ENCODE data around the gene RAB44. TPM values are rescaled to one million over a fixed set of nuclear protein-coding genes. Genes with fewer than 3 reads are reported as not detected.

RAB44 gene
- total RNA-seq, 2 donors from 2014 or later, result 0.08 to 0.30 TPM

GRCh38 chr6:36717231-36717825, 19.7 kb downstream of the RAB44 start:
- no peak overlapping the region for H3K9ac ChIP-seq (ENCODE audit: low read depth in 2 of 2, low read length in 2 of 2)
- H3K4me1 ChIP-seq, result no peaks in the 10 kb centered on the region
- intact Hi-C loops (cut with DNase I), result no loop called here
- no peaks in the 10 kb centered on the region for H3K9me3 ChIP-seq
- no peak overlapping the region for H3K4me3 ChIP-seq
- H3K27me3 ChIP-seq, result no peaks in the 10 kb centered on the region
- no peak for TF ChIP-seq CTCF (IDR thresholded peaks at IDR 0.05)
- no peak for DNase-seq
- no peaks in the 10 kb centered on the region for H3K36me3 ChIP-seq
- H3K27ac ChIP-seq, result no peak overlapping the region

- no peak overlapping the region for H3K27ac ChIP-seq
- no peak for TF ChIP-seq CTCF (IDR thresholded peaks at IDR 0.05)
- H3K27me3 ChIP-seq, result no peaks in the 10 kb centered on the region
- H3K9ac ChIP-seq (ENCODE audit: low read depth in 2 of 2, low read length in 2 of 2), result no peak overlapping the region
- DNase-seq, result no peak
- H3K9me3 ChIP-seq, result no peaks in the 10 kb centered on the region
- no peaks in the 10 kb centered on the region for H3K36me3 ChIP-seq
- H3K4me3 ChIP-seq, result no peak overlapping the region
- no peaks in the 10 kb centered on the region for H3K4me1 ChIP-seq
- intact Hi-C loops (cut with DNase I), result no loop called here
These were observed 20.4 kb downstream of the RAB44 start for GRCh38 chr6:36717871-36718540.

- Histone ChIP-seq H3K27ac (no peak overlapping the region), H3K4me3 (no peak overlapping the region), H3K36me3 (no peaks in the 10 kb centered on the region), H3K9ac (ENCODE audit: low read depth in 2 of 2, low read length in 2 of 2) (no peak overlapping the region), H3K27me3 (no peaks in the 10 kb centered on the region), H3K4me1 (no peaks in the 10 kb centered on the region), H3K9me3 (no peaks in the 10 kb centered on the region)
- TF ChIP-seq CTCF (IDR thresholded peaks at IDR 0.05), result no peak
- intact Hi-C loops (cut with DNase I), result no loop called here
- no peak for DNase-seq
These were observed 20.9 kb downstream of the RAB44 start for GRCh38 chr6:36718560-36718959.

- no peaks in the 10 kb centered on the region for H3K9me3 ChIP-seq
- no peaks in the 10 kb centered on the region for H3K36me3 ChIP-seq
- no peak overlapping the region for H3K4me3 ChIP-seq
- TF ChIP-seq CTCF (IDR thresholded peaks at IDR 0.05), result no peak
- H3K9ac ChIP-seq (ENCODE audit: low read depth in 2 of 2, low read length in 2 of 2), result no peak overlapping the region
- intact Hi-C loops (cut with DNase I), result no loop called here
- H3K27me3 ChIP-seq, result no peaks in the 10 kb centered on the region
- no peaks in the 10 kb centered on the region for H3K4me1 ChIP-seq
- DNase-seq, result no peak
- no peak overlapping the region for H3K27ac ChIP-seq
These were observed 21.5 kb downstream of the RAB44 start for GRCh38 chr6:36719126-36719525.

GRCh38 chr6:36720251-36721141, 22.9 kb downstream of the RAB44 start:
- Histone ChIP-seq H3K9ac (ENCODE audit: low read depth in 2 of 2, low read length in 2 of 2) (no peak overlapping the region), H3K4me1 (no peaks in the 10 kb centered on the region), H3K27ac (no peak overlapping the region), H3K36me3 (no peaks in the 10 kb centered on the region), H3K9me3 (no peaks in the 10 kb centered on the region), H3K4me3 (no peak overlapping the region), H3K27me3 (no peaks in the 10 kb centered on the region)
- intact Hi-C loops (cut with DNase I), result loop anchor here (10.0 kb wide), 1 partner anchor 106 kb away; no protein-coding TSS in a partner anchor
- DNase-seq, result no peak
- no peak for TF ChIP-seq CTCF (IDR thresholded peaks at IDR 0.05)

Data from colonic mucosa (tissue), 4 donors.